ENCODE results near the gene CNDP1.

CNDP1 gene

GRCh38 chr18:74520096-74520833 is 14.0 kb upstream of the CNDP1 start:
- peaks cover 0 to 48% of the 10 kb centered on the region in 2 experiments; a peak in 2 of 3 replicates for H3K36me3 ChIP-seq (ENCODE audit: control insufficient read depth in 2 of 2, insufficient read depth in 1 of 2, low read length in 2 of 2)
- no peak overlapping the region for H3K4me3 ChIP-seq (ENCODE audit: low read depth, low read length)
- no peaks in the 10 kb centered on the region for H3K9me3 ChIP-seq (ENCODE audit: control insufficient read depth, insufficient read depth, low read depth, low read length)
- no peak overlapping the region for H3K27ac ChIP-seq (ENCODE audit: extremely low read depth, low read depth, low read length)
- CTCF ChIA-PET, result no interaction called here
- TF ChIP-seq ZNF280D (tag by site-specific recombination; IDR thresholded peaks at IDR 0.05) (no peak), ZNF530 (tag by site-specific recombination; IDR thresholded peaks at IDR 0.05; ENCODE audit: low read depth) (no peak), ZNF560 (tag by site-specific recombination; IDR thresholded peaks at IDR 0.05; ENCODE audit: borderline replicate concordance) (no peak), ZNF121 (tag by site-specific recombination; IDR thresholded peaks at IDR 0.05) (0 out of 2 replicates have a peak, but pooled peaks have one; percentile 33), KLF7 (tag by site-specific recombination; IDR thresholded peaks at IDR 0.05; ENCODE audit: borderline replicate concordance) (no peak), ZFHX2 (tag by site-specific recombination; conservative IDR thresholded peaks at IDR 0.05) (no peak), ZNF16 (tag by site-specific recombination; IDR thresholded peaks at IDR 0.05; ENCODE audit: low read depth) (no peak)
- POLR2A ChIA-PET, result no interaction called here
- H3K4me1 ChIP-seq (ENCODE audit: control insufficient read depth, insufficient read depth, low read length), result no peaks in the 10 kb centered on the region

GRCh38 chr18:74521068-74521725 is 13.1 kb upstream of the CNDP1 start:
- no peaks in the 10 kb centered on the region for H3K4me1 ChIP-seq (ENCODE audit: control insufficient read depth, insufficient read depth, low read length)
- ChIA-PET CTCF (interaction anchor here (2.3 kb wide), 1 partner anchor 31 kb away, joined by 6 read pairs; no protein-coding TSS in a partner anchor), POLR2A (no interaction called here)
- no peak overlapping the region for H3K27ac ChIP-seq (ENCODE audit: extremely low read depth, low read depth, low read length)
- no peaks in the 10 kb centered on the region for H3K9me3 ChIP-seq (ENCODE audit: control insufficient read depth, insufficient read depth, low read depth, low read length)
- peaks cover 0 to 38% of the 10 kb centered on the region in 2 experiments; a peak in 2 of 3 replicates for H3K36me3 ChIP-seq (ENCODE audit: control insufficient read depth in 2 of 2, insufficient read depth in 1 of 2, low read length in 2 of 2)
- no peak overlapping the region for H3K4me3 ChIP-seq (ENCODE audit: low read depth, low read length)
- TF ChIP-seq ZNF610 (tag by site-specific recombination; IDR thresholded peaks at IDR 0.05; ENCODE audit: borderline replicate concordance) (no peak), KLF10 (tag by site-specific recombination; IDR thresholded peaks at IDR 0.05) (no peak), KLF7 (tag by site-specific recombination; IDR thresholded peaks at IDR 0.05; ENCODE audit: borderline replicate concordance) (no peak), ZNF26 (tag by site-specific recombination; IDR thresholded peaks at IDR 0.05) (no peak), KLF17 (tag by site-specific recombination; IDR thresholded peaks at IDR 0.05) (no peak), ZNF621 (tag by site-specific recombination; IDR thresholded peaks at IDR 0.05) (no peak), ZNF426 (tag by site-specific recombination; IDR thresholded peaks at IDR 0.05) (no peak), ZNF624 (tag by site-specific recombination; IDR thresholded peaks at IDR 0.05) (no peak), ZBTB49 (tag by site-specific recombination; IDR thresholded peaks at IDR 0.05; ENCODE audit: low read depth) (no peak), ZNF350 (tag by site-specific recombination; IDR thresholded peaks at IDR 0.05) (no peak), ZNF701 (tag by site-specific recombination; IDR thresholded peaks at IDR 0.05) (no peak), AEBP2 (tag by site-specific recombination; IDR thresholded peaks at IDR 0.05; ENCODE audit: borderline replicate concordance) (no peak), ZNF112 (tag by site-specific recombination; IDR thresholded peaks at IDR 0.05) (no peak), ZNF626 (tag by site-specific recombination; IDR thresholded peaks at IDR 0.05) (no peak), GLI2 (tag by site-specific recombination; IDR thresholded peaks at IDR 0.05; ENCODE audit: borderline replicate concordance, low read depth) (no peak), ZNF791 (tag by site-specific recombination; IDR thresholded peaks at IDR 0.05) (no peak), ZNF830 (tag by site-specific recombination; IDR thresholded peaks at IDR 0.05; ENCODE audit: low read depth) (no peak)

Data from HEK293 (cell line).